ENCODE measurements around the gene TRMU. TPM values are rescaled to one million over a fixed set of nuclear protein-coding genes. Genes with fewer than 3 reads are reported as not detected.

TRMU gene
- total and polyA plus RNA-seq, 2 experiments from 2014 or later: 38.0 to 40.9 TPM

DNA sequence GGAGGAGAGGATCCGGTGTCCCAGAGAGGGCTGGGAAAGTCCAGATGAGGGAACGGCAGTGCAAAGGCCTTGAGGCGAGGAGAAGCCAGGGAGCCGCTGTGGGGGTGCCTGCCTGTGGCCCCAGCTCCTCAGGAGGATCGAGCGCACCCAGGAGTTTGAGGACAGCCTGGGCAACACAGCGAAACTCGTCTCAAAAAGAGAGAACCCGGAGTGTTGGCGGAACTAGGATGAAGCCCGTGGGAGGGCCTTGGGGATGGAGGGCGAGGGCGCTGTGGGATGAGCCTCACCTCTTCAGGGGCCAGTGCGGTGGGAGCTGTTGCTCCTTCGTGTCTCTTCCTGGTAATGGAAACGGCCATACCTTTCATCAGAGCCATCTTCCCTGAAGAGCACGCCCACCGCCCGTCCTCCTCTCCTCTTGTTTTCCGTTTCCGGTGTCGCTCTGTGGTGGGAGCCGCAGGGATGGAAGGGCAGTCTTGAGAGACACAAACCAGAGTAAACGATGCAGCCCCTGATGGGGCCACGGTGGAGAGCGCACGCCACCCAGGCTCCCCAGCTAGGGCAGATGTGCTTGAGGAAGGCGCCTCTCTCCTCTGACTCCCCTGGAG, 15.7 kb downstream of the TRMU start:
- TF ChIP-seq EZH2 (IDR thresholded peaks at IDR 0.05; ENCODE audit: borderline replicate concordance) (no peak), EZH2phosphoT487 (IDR thresholded peaks at IDR 0.05; ENCODE audit: low read depth, severe bottlenecking, unreplicated experiment) (no peak)
- TF ChIP-seq, protein P1, sequence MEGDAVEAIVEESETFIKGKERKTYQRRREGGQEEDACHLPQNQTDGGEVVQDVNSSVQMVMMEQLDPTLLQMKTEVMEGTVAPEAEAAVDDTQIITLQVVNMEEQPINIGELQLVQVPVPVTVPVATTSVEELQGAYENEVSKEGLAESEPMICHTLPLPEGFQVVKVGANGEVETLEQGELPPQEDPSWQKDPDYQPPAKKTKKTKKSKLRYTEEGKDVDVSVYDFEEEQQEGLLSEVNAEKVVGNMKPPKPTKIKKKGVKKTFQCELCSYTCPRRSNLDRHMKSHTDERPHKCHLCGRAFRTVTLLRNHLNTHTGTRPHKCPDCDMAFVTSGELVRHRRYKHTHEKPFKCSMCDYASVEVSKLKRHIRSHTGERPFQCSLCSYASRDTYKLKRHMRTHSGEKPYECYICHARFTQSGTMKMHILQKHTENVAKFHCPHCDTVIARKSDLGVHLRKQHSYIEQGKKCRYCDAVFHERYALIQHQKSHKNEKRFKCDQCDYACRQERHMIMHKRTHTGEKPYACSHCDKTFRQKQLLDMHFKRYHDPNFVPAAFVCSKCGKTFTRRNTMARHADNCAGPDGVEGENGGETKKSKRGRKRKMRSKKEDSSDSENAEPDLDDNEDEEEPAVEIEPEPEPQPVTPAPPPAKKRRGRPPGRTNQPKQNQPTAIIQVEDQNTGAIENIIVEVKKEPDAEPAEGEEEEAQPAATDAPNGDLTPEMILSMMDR (IDR thresholded peaks at IDR 0.05; ENCODE audit: poor library complexity): no peak
- H3K9me2 ChIP-seq (replicated peaks; ENCODE audit: insufficient read depth): no peaks in the 10 kb centered on the region
- no peaks in the 10 kb centered on the region for H3K79me2 ChIP-seq
- 94% methylated on average over 28 of the region's 28 CpGs for WGBS (ENCODE audit: low lambda C conversion rate, missing lambda C conversion rate)
- no peak overlapping the region for H3K4me3 ChIP-seq
- no peaks in the 10 kb centered on the region for H3K9me3 ChIP-seq (ENCODE audit: low read depth)
- H3K27ac ChIP-seq: no peak overlapping the region
- H2AFZ ChIP-seq: no peak overlapping the region
- H4K20me1 ChIP-seq (ENCODE audit: insufficient read depth, poor library complexity, severe bottlenecking): peaks cover 9% of the 10 kb centered on the region
- H3K4me1 ChIP-seq (ENCODE audit: insufficient read depth): no peaks in the 10 kb centered on the region
- H3K4me2 ChIP-seq: no peak overlapping the region
- H3K27me3 ChIP-seq: no peaks in the 10 kb centered on the region
- H3K36me3 ChIP-seq (replicated peaks; ENCODE audit: insufficient read depth, low read depth): no peaks in the 10 kb centered on the region
- no peak for DNase-seq (ENCODE audit: low spot score)

DNA sequence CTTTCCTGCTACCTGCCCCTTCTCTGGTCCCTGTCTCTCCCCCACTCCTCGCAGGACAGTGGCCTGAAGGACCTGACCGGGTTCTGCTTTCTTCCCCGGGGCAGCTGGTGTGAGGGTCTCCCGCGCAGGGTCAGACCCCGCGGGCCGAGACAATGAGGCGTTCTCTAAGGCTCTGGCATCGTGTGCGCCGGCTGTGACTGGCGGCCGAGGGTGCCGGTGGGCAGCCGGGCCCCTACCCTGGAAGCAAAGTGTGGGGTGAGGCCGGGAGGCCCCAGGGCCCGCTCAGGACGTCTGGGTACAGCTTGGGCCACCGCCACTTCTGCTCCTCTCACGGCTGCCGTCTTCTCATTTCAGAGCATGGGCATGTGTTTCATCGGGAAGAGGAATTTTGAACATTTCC, 16.3 kb downstream of the TRMU start:
- H3K4me1 ChIP-seq (ENCODE audit: insufficient read depth): no peaks in the 10 kb centered on the region
- H3K79me2 ChIP-seq: no peaks in the 10 kb centered on the region
- no peak overlapping the region for H3K4me3 ChIP-seq
- H3K36me3 ChIP-seq (replicated peaks; ENCODE audit: insufficient read depth, low read depth): no peaks in the 10 kb centered on the region
- no peaks in the 10 kb centered on the region for H3K27me3 ChIP-seq
- no peak overlapping the region for H3K27ac ChIP-seq
- no peaks in the 10 kb centered on the region for H3K9me2 ChIP-seq (replicated peaks; ENCODE audit: insufficient read depth)
- no peak overlapping the region for H2AFZ ChIP-seq
- H3K4me2 ChIP-seq: no peak overlapping the region
- H3K9me3 ChIP-seq (ENCODE audit: low read depth): no peaks in the 10 kb centered on the region
- TF ChIP-seq, protein P1 (IDR thresholded peaks at IDR 0.05; ENCODE audit: poor library complexity): no peak
- no peak for TF ChIP-seq EZH2phosphoT487 (IDR thresholded peaks at IDR 0.05; ENCODE audit: low read depth, severe bottlenecking, unreplicated experiment)
- TF ChIP-seq EZH2 (IDR thresholded peaks at IDR 0.05; ENCODE audit: borderline replicate concordance): no peak
- H4K20me1 ChIP-seq (ENCODE audit: insufficient read depth, poor library complexity, severe bottlenecking): peaks cover 9% of the 10 kb centered on the region
- no peak for DNase-seq (ENCODE audit: low spot score)
- WGBS (ENCODE audit: low lambda C conversion rate, missing lambda C conversion rate): 97% methylated on average over 23 of the region's 23 CpGs

DNA sequence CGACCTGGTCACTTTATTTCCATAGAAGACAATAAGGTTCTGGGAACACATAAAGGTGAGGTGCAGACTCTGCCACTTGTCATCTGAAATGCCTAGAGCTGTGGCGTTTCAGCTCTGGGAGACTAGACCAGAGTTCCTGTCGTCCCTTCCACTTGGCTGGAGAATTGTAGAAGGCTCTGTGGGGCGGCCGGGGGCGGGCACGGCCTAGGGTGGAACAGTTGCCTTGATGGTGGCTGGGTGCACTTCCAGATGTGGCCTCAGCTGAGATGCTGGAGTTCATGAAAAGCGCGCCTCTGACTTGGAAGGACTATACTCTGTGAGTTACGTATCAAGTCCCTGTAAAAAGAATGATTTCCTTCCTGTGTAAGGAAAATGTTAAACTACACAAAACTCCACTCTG, 16.8 kb downstream of the TRMU start:
- TF ChIP-seq EZH2 (IDR thresholded peaks at IDR 0.05; ENCODE audit: borderline replicate concordance): no peak
- TF ChIP-seq, protein P1 (IDR thresholded peaks at IDR 0.05; ENCODE audit: poor library complexity): no peak
- no peak for TF ChIP-seq EZH2phosphoT487 (IDR thresholded peaks at IDR 0.05; ENCODE audit: low read depth, severe bottlenecking, unreplicated experiment)
- H3K4me1 ChIP-seq (ENCODE audit: insufficient read depth): no peaks in the 10 kb centered on the region
- H3K9me3 ChIP-seq (ENCODE audit: low read depth): no peaks in the 10 kb centered on the region
- no peaks in the 10 kb centered on the region for H3K36me3 ChIP-seq (replicated peaks; ENCODE audit: insufficient read depth, low read depth)
- H3K4me3 ChIP-seq: no peak overlapping the region
- no peaks in the 10 kb centered on the region for H3K9me2 ChIP-seq (replicated peaks; ENCODE audit: insufficient read depth)
- no peak for DNase-seq (ENCODE audit: low spot score)
- H2AFZ ChIP-seq: no peak overlapping the region
- no peak overlapping the region for H3K4me2 ChIP-seq
- H3K79me2 ChIP-seq: no peaks in the 10 kb centered on the region
- peaks cover 9% of the 10 kb centered on the region for H4K20me1 ChIP-seq (ENCODE audit: insufficient read depth, poor library complexity, severe bottlenecking)
- H3K27ac ChIP-seq: no peak overlapping the region
- H3K27me3 ChIP-seq: no peaks in the 10 kb centered on the region
- 96% methylated on average over 10 of the region's 10 CpGs for WGBS (ENCODE audit: low lambda C conversion rate, missing lambda C conversion rate)

All from hepatocyte (in vitro differentiated cells).